Measurements from ENCODE around the gene C19orf18.
A peak's percentile ranks its signal among the peaks of the same experiment; 100 is the strongest.

C19orf18 gene

GRCh38 chr19:57947419-57948134 is 26.8 kb downstream of the C19orf18 start, which contains the start of gene ZNF256:
TSS of gene ZNF256 (minus strand) at chr19:57947706. CDS start at chr19:57947474, 232 bp downstream.
- DNase-seq (ENCODE audit: low spot score), result peak; percentile 95

- no peak for DNase-seq (ENCODE audit: low spot score)
Observed at GRCh38 chr19:57947088-57947418, 27.3 kb downstream of the C19orf18 start.

GRCh38 chr19:57946316-57946715 is 28.0 kb downstream of the C19orf18 start:
- DNase-seq (ENCODE audit: low spot score), result no peak

- no peak for DNase-seq (ENCODE audit: low spot score)
Observed at GRCh38 chr19:57941593-57941992, 32.7 kb downstream of the C19orf18 start.

GRCh38 chr19:57935731-57936130 is 38.6 kb downstream of the C19orf18 start:
- DNase-seq (ENCODE audit: low spot score), result no peak

GRCh38 chr19:57934820-57935665 is 39.3 kb downstream of the C19orf18 start, which contains the start of gene ZNF418:
TSS of gene ZNF418 (minus strand) at chr19:57935402. CDS start at chr19:57933822, 1,580 bp downstream.
- peak; percentile 75 for DNase-seq (ENCODE audit: low spot score)

GRCh38 chr19:57927587-57927986 is 46.7 kb downstream of the C19orf18 start:
- no peak for DNase-seq (ENCODE audit: low spot score)

- DNase-seq (ENCODE audit: low spot score), result peak; percentile 96
Observed at GRCh38 chr19:57916168-57916995, 58.0 kb downstream of the C19orf18 start, which contains the start of gene ZNF417. TSS of gene ZNF417 (minus strand) at chr19:57916592. CDS start at chr19:57916411, 181 bp downstream.

GRCh38 chr19:57914531-57914930 is 59.8 kb downstream of the C19orf18 start:
- no peak for DNase-seq (ENCODE audit: low spot score)
